GM18873 (cell line): Measurements from ENCODE around the gene WDR86.

Experiments used
- ATAC-seq: cut with Tn5 transposase; IDR thresholded peaks from one replicate; pipeline ENCODE4 v1.9.1; 2021; ENCODE audit warnings: mild to moderate bottlenecking, moderate library complexity, moderate number of reproducible peaks; ENCODE audit not compliant: unreplicated experiment, low FRiP score

Gene WDR86

DNA sequence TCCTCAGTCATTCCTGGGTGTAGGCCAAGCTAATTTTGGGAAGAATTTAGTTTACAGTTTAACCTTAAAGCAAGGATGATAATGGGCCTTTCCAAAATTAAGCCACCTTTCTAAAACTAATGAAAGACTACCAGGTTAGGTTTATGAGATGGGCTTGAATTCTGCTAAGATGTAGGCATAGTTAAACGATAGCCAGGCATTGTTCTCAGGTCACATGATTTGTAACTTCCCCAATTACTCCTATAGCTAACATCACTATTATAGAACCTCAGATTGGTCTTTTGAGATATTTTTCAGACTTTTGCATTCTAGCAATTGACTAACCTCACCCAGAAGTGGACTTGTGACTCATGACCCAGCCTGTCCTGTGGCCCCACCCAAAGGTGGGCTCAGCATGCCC is 75.2 kb downstream of the WDR86 start:
- ATAC-seq = no peak
